LNCaP clone FGC (cell line): ENCODE results near the gene CYTH4.

ENCODE experiments used
- DNase-seq: peaks from one replicate; pipeline ENCODE4 v3.0.0-alpha.2; 2011; ENCODE audit warnings: low read depth
- H3K4me3 ChIP-seq: 2 replicates; pipeline ENCODE4 v1.5.1; 2011; ENCODE audit warnings: mild to moderate bottlenecking, low read depth, low read length, control low read depth
- TF ChIP-seq, protein P1 (sequence below): IDR thresholded peaks from 2 replicates; pipeline ENCODE4 v1.5.1; 2012; ENCODE audit warnings: mild to moderate bottlenecking; ENCODE audit not compliant: control insufficient read depth, insufficient read depth; ENCODE audit errors: extremely low read depth

The CYTH4 gene

DNA sequence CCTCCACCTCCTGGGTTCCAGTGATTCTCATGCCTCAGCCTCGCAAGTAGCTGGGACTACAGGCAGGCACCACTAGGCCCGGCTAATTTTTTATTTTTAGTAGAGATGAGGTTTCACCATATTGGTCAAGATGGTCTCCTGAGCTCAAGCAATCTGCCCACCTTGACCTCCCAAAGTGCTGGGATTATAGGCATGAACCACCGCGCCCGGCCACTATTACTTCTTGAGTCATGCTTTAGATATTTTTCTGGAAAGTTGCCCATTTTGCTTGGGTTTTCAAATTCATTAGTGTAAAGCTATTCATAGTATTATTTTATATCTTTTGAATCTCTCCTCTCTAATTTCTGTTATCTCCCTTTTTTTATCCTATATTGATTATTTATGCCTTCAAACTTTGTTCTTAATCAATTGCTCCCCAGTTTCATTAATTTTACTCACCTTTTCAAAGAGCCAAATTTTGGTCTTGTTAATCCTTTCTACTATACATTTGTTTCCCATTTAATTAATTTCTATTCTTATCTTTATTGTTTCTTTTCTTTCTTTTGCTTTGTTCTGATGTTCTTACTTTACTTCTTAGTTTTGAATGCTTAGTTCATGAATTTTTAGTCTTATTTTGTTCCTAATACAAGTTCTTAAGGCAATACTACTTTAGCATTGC is 28.0 kb upstream of the CYTH4 start:
- H3K4me3 ChIP-seq, result no peak overlapping the region
- no peak for DNase-seq
- TF ChIP-seq, protein P1, sequence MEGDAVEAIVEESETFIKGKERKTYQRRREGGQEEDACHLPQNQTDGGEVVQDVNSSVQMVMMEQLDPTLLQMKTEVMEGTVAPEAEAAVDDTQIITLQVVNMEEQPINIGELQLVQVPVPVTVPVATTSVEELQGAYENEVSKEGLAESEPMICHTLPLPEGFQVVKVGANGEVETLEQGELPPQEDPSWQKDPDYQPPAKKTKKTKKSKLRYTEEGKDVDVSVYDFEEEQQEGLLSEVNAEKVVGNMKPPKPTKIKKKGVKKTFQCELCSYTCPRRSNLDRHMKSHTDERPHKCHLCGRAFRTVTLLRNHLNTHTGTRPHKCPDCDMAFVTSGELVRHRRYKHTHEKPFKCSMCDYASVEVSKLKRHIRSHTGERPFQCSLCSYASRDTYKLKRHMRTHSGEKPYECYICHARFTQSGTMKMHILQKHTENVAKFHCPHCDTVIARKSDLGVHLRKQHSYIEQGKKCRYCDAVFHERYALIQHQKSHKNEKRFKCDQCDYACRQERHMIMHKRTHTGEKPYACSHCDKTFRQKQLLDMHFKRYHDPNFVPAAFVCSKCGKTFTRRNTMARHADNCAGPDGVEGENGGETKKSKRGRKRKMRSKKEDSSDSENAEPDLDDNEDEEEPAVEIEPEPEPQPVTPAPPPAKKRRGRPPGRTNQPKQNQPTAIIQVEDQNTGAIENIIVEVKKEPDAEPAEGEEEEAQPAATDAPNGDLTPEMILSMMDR, result no peak

DNA sequence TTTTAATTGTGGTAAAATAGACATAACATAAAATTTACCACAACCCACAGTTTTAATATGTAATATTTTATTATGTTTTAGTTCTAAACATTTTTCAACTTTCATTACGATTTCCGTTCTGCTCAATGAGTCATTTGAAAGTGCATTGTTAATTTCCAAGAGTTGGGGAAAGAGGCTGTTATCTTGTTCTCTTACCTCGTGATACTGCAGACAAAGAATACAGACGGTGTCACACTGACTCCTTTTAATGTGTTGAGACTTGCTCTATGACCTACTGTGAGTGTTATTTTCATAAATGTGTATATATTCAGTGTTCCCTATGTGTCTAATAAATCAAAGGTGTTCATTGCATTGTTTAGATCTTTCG is 27.5 kb upstream of the CYTH4 start:
- DNase-seq, result no peak
- TF ChIP-seq, protein P1, result no peak
- no peak overlapping the region for H3K4me3 ChIP-seq

DNA sequence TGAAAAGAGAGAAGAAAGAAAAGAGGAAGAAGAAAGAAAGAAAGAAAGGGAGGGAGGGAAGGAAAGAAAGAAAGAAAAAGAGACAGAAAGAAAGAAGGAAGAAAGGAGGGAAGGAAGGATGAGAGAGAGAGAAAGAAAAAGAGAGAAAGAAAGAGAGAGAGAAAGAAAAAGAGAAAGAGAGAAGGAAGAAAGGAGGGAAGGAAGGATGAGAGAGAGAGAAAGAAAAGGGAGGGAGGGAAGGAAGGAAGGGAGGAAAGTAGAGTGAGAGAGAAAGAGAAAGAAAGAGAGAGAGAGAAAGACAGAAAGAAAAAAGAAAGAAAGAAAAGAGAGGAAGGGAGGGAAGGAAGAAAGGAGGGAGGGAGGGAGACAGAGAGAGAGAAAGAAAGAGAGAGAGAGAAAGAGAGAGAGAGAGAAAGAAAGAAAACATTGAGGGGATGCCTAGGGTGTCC is 26.7 kb upstream of the CYTH4 start:
- TF ChIP-seq, protein P1, result no peak
- no peak overlapping the region for H3K4me3 ChIP-seq
- DNase-seq, result no peak

DNA sequence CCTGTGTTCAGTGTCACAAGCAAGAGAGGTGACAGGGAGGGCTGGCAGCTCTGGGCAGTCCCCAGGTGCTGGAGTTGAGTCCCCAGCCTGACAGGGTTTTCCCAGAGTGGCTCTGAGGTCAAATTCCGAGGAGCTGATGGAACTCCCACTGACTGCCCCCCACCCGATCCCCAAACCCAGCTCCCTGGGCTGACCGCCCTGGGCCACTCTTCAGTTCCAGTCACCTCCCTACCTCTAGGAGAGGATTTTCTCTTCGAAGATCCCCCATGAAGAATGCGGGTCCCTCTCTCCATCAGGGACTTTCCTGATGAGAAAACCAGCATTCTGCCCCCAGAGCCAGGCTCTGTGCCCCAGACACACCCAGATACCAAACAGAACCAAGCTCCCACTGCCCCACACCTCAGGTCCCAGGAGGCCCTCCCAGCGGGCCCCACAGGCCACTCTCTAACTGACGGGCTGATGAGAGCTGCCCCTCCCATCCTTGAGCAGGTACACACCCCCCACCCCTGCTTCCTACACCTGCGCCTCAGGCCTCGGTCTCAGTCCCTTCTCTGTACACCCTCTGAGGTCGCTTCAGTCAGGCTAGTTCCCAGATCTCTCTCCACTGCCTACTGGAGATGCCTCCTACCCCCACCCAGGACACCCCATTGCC is 26.1 kb upstream of the CYTH4 start:
- TF ChIP-seq, protein P1, result no peak
- H3K4me3 ChIP-seq, result no peak overlapping the region
- DNase-seq, result no peak

DNA sequence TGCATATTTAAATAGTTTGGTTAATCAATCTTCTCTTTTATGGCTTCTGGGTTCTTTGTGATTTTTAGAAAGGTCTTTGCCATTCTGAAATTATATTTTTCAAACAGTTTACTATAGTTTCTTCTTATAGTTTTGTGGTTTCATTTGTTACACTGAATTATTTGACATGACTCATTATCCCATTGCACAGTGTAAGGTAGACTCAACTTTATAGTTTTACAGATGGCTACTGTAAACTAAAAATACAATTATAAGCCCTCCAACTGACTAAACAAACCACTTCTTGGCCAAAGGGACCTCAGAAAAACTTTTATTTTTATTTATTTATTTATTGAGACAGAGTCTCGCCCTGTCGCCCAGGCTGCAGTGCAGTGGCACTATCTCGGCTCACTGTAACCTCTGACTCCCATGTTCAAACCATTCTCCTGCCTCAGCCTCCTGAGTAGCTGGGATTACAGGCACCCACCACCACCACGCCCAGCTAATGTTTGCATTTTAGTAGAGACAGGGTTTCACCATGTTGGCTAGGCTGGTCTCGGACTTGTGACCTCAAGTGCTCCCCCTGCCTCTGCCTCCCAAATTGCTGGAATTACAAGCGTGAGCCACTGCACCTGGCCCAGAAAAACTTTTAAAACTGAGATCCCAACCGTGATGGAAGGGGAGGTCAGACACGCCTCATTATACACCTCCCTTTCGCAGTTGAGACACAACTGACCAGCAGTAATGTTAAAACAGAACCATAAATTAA is 24.1 kb upstream of the CYTH4 start:
- no peak for DNase-seq
- H3K4me3 ChIP-seq, result no peak overlapping the region
- TF ChIP-seq, protein P1, result no peak

DNA sequence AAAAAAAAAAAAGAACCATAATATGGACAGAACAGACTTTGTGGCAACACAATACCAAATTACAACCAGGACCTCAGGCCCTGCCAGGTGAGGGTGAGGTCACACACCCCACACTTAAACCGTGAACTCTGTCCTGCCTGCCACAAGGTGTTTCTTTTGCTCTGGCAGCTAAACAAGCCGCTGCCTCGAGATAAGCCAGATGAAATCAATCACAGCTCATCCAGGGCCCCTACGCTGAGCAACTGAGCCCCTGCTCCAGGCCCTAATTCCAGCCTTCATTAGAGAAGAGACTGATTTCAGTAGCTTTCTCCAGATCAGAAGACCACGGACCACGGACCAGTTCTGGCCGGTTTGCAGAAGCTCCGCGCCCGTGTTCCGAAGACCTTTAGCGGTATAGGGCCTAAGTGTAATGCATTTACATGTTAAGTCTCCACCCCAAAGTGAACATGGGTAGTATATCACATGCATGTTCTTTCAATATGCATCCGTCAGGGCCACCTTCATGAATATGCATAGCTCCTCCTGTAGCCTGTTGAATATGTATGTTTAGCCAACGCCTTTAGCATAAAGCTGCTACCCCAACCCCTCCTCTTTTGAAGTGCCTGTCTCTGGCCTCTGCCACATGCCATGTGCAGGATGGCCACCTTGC is 23.4 kb upstream of the CYTH4 start:
- no peak overlapping the region for H3K4me3 ChIP-seq
- TF ChIP-seq, protein P1, result no peak
- DNase-seq, result no peak
